ENCODE data around the gene RALGDS. TPM values are rescaled to one million over a fixed set of nuclear protein-coding genes. Genes with fewer than 3 reads are reported as not detected.
"Not testable (repeated sequence)": the region's sequence is repeated elsewhere in the genome, so short reads cannot be mapped to it uniquely, and the experiment has no call there.

The RALGDS gene
- total RNA-seq, 1 experiment from 2014 or later: 40.1 TPM

DNA sequence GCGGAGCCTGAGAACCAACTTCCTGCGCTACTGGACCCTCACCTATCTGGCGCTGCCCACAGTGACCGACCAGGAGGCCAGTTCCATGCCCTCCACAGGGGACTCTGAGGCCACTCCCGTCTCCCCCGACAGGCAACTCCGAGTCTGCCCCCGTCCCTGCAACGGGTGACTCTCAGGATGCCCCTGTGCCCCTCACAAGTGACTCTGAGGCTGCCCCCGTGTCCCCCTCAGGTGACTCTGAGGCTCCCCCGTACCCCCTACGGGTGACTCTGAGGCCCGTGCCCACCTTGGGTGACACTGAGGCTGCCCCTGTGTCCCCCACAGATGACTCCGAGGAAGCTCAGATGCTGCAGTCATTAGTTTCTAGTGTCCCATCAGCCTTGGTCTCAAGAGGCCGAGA, 34.1 kb downstream of the RALGDS start:
- no peak for DNase-seq (ENCODE audit: low spot score)
- Histone ChIP-seq H3K27ac (ENCODE audit: low read depth, low read length, poor library complexity, severe bottlenecking) (no peak overlapping the region), H3K4me1 (ENCODE audit: insufficient read depth, low read length, poor library complexity, severe bottlenecking) (no peaks in the 10 kb centered on the region), H3K27me3 (replicated peaks; ENCODE audit: insufficient read depth, low read depth, low read length, poor library complexity) (no peaks in the 10 kb centered on the region), H3K4me3 (ENCODE audit: low read depth, low read length, poor library complexity, severe bottlenecking) (no peak overlapping the region), H3K36me3 (ENCODE audit: insufficient read depth, low read length, poor library complexity, severe bottlenecking) (no peaks in the 10 kb centered on the region), H3K9me3 (ENCODE audit: low read depth, low read length, poor library complexity, severe bottlenecking) (no peaks in the 10 kb centered on the region)
- intact Hi-C loops (cut with micrococcal nuclease; ENCODE audit: unreplicated experiment): no loop called here
- TF ChIP-seq, protein P1, sequence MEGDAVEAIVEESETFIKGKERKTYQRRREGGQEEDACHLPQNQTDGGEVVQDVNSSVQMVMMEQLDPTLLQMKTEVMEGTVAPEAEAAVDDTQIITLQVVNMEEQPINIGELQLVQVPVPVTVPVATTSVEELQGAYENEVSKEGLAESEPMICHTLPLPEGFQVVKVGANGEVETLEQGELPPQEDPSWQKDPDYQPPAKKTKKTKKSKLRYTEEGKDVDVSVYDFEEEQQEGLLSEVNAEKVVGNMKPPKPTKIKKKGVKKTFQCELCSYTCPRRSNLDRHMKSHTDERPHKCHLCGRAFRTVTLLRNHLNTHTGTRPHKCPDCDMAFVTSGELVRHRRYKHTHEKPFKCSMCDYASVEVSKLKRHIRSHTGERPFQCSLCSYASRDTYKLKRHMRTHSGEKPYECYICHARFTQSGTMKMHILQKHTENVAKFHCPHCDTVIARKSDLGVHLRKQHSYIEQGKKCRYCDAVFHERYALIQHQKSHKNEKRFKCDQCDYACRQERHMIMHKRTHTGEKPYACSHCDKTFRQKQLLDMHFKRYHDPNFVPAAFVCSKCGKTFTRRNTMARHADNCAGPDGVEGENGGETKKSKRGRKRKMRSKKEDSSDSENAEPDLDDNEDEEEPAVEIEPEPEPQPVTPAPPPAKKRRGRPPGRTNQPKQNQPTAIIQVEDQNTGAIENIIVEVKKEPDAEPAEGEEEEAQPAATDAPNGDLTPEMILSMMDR (conservative IDR thresholded peaks at IDR 0.05; ENCODE audit: low read depth, low read length): no peak
- TF ChIP-seq EZH2 (IDR thresholded peaks at IDR 0.05; ENCODE audit: borderline replicate concordance, low read depth, low read length, poor library complexity, severe bottlenecking): no peak
- ChIA-PET POLR2A (ENCODE audit: low non-redundant PET) (no interaction called here), CTCF (no interaction called here)
- BruUV-seq (replicated peaks): no TSS peak

DNA sequence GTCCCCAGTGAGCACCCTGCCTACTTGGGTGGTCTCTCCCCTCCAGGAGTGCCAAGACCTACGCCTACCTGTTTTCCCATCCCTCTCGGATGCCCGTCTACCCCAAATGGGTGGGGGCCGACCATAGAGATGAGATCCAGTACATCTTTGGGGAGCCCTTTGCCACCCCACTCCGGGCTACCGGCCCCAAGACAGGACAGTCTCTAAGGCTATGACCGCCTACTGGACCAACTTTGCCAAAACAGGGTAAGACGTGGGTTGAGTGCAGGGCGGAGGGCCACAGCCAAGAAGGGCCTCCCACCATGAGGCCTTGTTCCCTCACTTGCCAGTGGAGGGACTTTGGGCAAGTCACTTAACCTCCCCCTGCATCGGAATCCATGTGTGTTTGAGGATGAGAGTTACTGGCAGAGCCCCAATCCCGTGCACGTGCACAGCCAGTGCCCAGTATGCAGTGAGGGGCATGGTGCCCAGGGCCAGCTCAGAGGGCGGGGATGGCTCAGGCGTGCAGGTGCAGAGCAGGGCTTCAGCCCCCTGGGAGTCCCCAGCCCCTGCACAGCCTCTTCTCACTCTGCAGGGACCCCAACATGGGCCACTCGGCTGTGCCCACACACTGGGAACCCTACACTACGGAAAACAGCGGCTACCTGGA, 34.7 kb downstream of the RALGDS start:
- H3K27ac ChIP-seq (ENCODE audit: low read depth, low read length, poor library complexity, severe bottlenecking); intact Hi-C loops (cut with micrococcal nuclease; ENCODE audit: unreplicated experiment); H3K4me1 ChIP-seq (ENCODE audit: insufficient read depth, low read length, poor library complexity, severe bottlenecking); CTCF ChIA-PET; POLR2A ChIA-PET (ENCODE audit: low non-redundant PET); H3K4me3 ChIP-seq (ENCODE audit: low read depth, low read length, poor library complexity, severe bottlenecking); H3K27me3 ChIP-seq (replicated peaks; ENCODE audit: insufficient read depth, low read depth, low read length, poor library complexity); BruUV-seq (replicated peaks); DNase-seq (ENCODE audit: low spot score); H3K9me3 ChIP-seq (ENCODE audit: low read depth, low read length, poor library complexity, severe bottlenecking); H3K36me3 ChIP-seq (ENCODE audit: insufficient read depth, low read length, poor library complexity, severe bottlenecking): not testable (repeated sequence)

DNA sequence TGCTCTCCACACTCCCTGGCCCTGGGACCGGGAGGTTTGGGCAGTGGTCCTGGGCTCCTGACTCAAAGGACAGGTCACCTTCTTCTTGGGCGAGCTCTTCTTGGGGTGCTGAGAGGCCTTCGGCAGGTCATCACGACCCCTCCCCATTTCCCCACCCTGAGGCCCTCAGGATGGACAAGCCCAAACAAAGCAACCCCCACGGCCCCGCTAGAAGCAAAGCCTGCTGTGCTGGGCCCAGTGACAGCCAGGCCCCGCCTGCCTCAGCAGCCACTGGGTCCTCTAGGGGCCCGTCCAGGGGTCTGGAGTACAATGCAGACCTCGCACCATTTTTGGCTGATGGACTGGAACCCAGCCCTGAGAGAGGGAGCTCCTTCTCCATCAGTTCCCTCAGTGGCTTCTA, 37.4 kb downstream of the RALGDS start:
- DNase-seq (ENCODE audit: low spot score); H3K27me3 ChIP-seq (replicated peaks; ENCODE audit: insufficient read depth, low read depth, low read length, poor library complexity); H3K27ac ChIP-seq (ENCODE audit: low read depth, low read length, poor library complexity, severe bottlenecking); H3K4me3 ChIP-seq (ENCODE audit: low read depth, low read length, poor library complexity, severe bottlenecking); CTCF ChIA-PET; POLR2A ChIA-PET (ENCODE audit: low non-redundant PET); intact Hi-C loops (cut with micrococcal nuclease; ENCODE audit: unreplicated experiment); BruUV-seq (replicated peaks); H3K9me3 ChIP-seq (ENCODE audit: low read depth, low read length, poor library complexity, severe bottlenecking); H3K36me3 ChIP-seq (ENCODE audit: insufficient read depth, low read length, poor library complexity, severe bottlenecking); H3K4me1 ChIP-seq (ENCODE audit: insufficient read depth, low read length, poor library complexity, severe bottlenecking): not testable (repeated sequence)

DNA sequence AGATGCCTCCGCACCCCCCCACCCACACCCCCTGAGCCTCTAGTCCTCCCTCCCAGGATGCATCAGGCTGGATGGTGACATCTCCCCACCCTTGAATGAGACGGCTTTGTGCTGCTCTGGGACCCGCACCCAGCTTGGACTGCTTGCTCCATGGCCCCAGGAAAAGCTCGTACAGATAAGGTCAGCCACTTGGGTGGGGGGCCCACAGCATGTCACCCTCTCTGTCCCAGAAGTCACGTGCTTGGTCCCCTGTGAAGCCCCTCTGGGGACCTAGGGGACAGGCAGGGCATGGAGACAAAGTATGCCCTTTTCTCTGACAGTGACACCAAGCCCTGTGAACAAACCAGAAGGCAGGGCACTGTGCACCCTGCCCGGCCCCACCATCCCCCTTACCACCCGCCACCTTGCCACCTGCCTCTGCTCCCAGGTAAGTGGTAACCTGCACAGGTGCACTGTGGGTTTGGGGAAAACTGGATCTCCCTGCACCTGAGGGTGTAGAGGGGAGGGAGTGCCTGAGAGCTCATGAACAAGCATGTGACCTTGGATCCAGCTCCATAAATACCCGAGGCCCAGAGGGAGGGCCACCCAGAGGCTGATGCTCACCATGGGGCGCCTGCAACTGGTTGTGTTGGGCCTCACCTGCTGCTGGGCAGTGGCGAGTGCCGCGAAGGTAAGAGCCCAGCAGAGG, 38.9 kb downstream of the RALGDS start:
- BruUV-seq (replicated peaks): not testable (repeated sequence)

DNA sequence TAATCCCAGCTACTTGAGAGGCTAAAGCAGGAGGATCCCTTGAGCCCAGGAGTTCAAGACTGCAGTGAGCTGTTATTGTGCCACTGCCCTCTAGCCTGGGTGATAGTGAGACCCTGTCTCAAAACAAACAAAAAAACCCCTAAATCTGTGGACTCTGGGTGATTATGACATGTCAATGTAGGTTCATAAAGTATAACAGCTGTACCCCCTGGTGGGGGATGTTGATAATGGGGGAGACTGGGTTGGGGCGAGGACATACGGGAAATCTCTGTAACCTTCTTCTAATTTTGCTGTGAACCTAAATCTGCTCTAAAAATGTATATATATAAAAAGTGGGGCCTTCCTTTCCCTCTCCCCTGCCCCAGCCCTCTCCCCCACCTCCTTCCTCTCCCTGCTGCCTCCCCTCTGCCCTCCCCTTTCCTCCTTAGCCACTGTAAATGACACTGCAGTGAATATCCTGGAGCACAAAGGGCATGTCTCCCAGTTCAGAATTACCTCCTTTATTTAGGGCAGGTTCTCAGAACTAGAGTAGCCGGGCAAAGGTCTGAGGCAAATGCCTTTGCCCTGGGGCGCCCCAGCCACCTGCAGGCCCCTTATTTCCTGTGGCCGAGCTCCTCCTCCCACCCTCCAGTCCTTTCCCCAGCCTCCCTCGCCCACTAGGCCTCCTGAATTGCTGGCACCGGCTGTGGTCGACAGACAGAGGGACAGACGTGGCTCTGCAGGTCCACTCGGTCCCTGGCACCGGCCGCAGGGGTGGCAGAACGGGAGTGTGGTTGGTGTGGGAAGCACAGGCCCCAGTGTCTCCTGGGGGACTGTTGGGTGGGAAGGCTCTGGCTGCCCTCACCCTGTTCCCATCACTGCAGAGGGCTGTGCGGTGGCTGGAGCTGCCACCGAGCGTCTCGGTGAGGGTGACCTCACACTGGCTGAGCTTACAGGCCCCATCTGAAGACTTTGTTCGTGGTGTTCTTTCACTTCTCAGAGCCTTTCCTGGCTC, 40.0 kb downstream of the RALGDS start:
- intact Hi-C loops (cut with micrococcal nuclease; ENCODE audit: unreplicated experiment); BruUV-seq (replicated peaks); H3K27ac ChIP-seq (ENCODE audit: low read depth, low read length, poor library complexity, severe bottlenecking); POLR2A ChIA-PET (ENCODE audit: low non-redundant PET); DNase-seq (ENCODE audit: low spot score); H3K27me3 ChIP-seq (replicated peaks; ENCODE audit: insufficient read depth, low read depth, low read length, poor library complexity); H3K9me3 ChIP-seq (ENCODE audit: low read depth, low read length, poor library complexity, severe bottlenecking); H3K4me3 ChIP-seq (ENCODE audit: low read depth, low read length, poor library complexity, severe bottlenecking); H3K36me3 ChIP-seq (ENCODE audit: insufficient read depth, low read length, poor library complexity, severe bottlenecking); CTCF ChIA-PET; H3K4me1 ChIP-seq (ENCODE audit: insufficient read depth, low read length, poor library complexity, severe bottlenecking): not testable (repeated sequence)

More for the DNA sequence above, 38.9 kb downstream of the RALGDS start:
- H3K9me3 ChIP-seq (ENCODE audit: low read depth, low read length, poor library complexity, severe bottlenecking); DNase-seq (ENCODE audit: low spot score); H3K36me3 ChIP-seq (ENCODE audit: insufficient read depth, low read length, poor library complexity, severe bottlenecking); POLR2A ChIA-PET (ENCODE audit: low non-redundant PET); H3K27me3 ChIP-seq (replicated peaks; ENCODE audit: insufficient read depth, low read depth, low read length, poor library complexity); CTCF ChIA-PET; intact Hi-C loops (cut with micrococcal nuclease; ENCODE audit: unreplicated experiment); H3K27ac ChIP-seq (ENCODE audit: low read depth, low read length, poor library complexity, severe bottlenecking); H3K4me1 ChIP-seq (ENCODE audit: insufficient read depth, low read length, poor library complexity, severe bottlenecking); H3K4me3 ChIP-seq (ENCODE audit: low read depth, low read length, poor library complexity, severe bottlenecking): not testable (repeated sequence)

Measured in A673 (cell line).